H1 (cell line): ENCODE data around the gene KCNMB4.

Experiments
- CEBPB ChIP-seq: IDR thresholded peaks from 2 replicates; pipeline ENCODE4 v1.6.1; 2012; ENCODE audit warnings: low read depth, low read length
- CTCF ChIP-seq, 3 experiments: IDR thresholded peaks; 1 replicate in 2 of 3; 2 replicates in 1 of 3; pipeline versions ENCODE4 v1.5.1 to v1.6.1; 2011; ENCODE audit warnings: low read length in 3 of 3, mild to moderate bottlenecking in 3 of 3, inconsistent platforms in 2 of 3, low read depth in 1 of 3, moderate library complexity in 1 of 3; ENCODE audit not compliant: insufficient read depth in 1 of 3; ENCODE audit errors: control extremely low read depth in 1 of 3
- HDAC6 ChIP-seq: IDR thresholded peaks from one replicate; pipeline ENCODE4 v1.7.1; 2012; ENCODE audit warnings: low read depth, mild to moderate bottlenecking, inconsistent platforms, low read length, moderate library complexity
- POLR2A ChIP-seq, 2 experiments: IDR thresholded peaks; 1 replicate in 1 of 2; 2 replicates in 1 of 2; pipeline ENCODE4 v1.6.1; 2011; ENCODE audit warnings: low read depth in 2 of 2, low read length in 2 of 2, mild to moderate bottlenecking in 2 of 2; ENCODE audit errors: control extremely low read depth in 1 of 2
- POLR2AphosphoS5 ChIP-seq: IDR thresholded peaks from 2 replicates; pipeline ENCODE4 v1.6.1; 2011; ENCODE audit warnings: low read depth, low read length
- RXRA ChIP-seq: IDR thresholded peaks from 2 replicates; pipeline ENCODE4 v1.6.1; 2011; ENCODE audit warnings: low read depth, mild to moderate bottlenecking, low read length, moderate library complexity; ENCODE audit not compliant: insufficient read depth
- SIN3A ChIP-seq, 2 experiments: IDR thresholded peaks in 1 of 2; conservative IDR thresholded peaks in 1 of 2; 2 replicates each; pipeline ENCODE4 v1.6.1; 2011 to 2012; ENCODE audit warnings: low read length in 2 of 2, improper control_type of control experiment in 1 of 2, low read depth in 1 of 2, mild to moderate bottlenecking in 1 of 2
- TCF12 ChIP-seq: IDR thresholded peaks from 2 replicates; pipeline ENCODE4 v1.6.1; 2011; ENCODE audit warnings: low read depth, mild to moderate bottlenecking, low read length

- TF ChIP-seq CEBPB: no peak
- TF ChIP-seq POLR2AphosphoS5: no peak
- TF ChIP-seq CTCF (IDR thresholded peaks at IDR 0.05; ENCODE audit: control extremely low read depth in 1 of 3, insufficient read depth in 1 of 3, low read depth in 1 of 3, low read length in 3 of 3): no peak
- no peak for TF ChIP-seq POLR2A (IDR thresholded peaks at IDR 0.05; ENCODE audit: control extremely low read depth in 1 of 2, low read depth in 2 of 2, low read length in 2 of 2)
- no peak for TF ChIP-seq HDAC6
- TF ChIP-seq RXRA: no peak
- no peak for TF ChIP-seq TCF12
- TF ChIP-seq SIN3A (conservative IDR thresholded peaks at IDR 0.05 in 1 of 2, IDR thresholded peaks at IDR 0.05 in 1 of 2; ENCODE audit: low read depth in 1 of 2, low read length in 2 of 2): no peak
These were observed 36.4 kb upstream of the KCNMB4 start for GRCh38 chr12:70329728-70330127.
